ENCODE data around the gene THRA.

Gene THRA

DNA sequence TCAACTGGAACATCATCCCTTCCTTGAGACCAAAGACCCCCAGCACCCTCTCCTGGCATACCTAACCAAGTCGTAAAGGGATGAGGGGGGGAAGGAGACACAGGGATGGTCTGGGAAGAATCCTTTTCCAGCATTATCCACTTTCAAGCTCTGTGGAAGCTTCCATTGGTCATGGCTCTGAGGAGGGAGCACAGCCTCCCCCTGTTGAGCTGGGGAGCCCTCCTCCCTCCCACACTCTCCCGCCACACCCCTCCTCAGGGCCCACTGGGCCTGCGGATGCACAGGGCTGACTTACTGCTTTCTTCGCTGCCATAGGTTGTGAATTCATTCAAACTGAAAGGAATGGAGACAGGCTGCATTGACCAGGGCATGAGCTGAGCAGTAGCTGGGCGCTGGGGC is 35.2 kb upstream of the THRA start:
- in situ Hi-C loops (cut with HindIII; ENCODE audit: low sequenced_read_pairs) = no loop called here
- TF ChIP-seq, protein P1, sequence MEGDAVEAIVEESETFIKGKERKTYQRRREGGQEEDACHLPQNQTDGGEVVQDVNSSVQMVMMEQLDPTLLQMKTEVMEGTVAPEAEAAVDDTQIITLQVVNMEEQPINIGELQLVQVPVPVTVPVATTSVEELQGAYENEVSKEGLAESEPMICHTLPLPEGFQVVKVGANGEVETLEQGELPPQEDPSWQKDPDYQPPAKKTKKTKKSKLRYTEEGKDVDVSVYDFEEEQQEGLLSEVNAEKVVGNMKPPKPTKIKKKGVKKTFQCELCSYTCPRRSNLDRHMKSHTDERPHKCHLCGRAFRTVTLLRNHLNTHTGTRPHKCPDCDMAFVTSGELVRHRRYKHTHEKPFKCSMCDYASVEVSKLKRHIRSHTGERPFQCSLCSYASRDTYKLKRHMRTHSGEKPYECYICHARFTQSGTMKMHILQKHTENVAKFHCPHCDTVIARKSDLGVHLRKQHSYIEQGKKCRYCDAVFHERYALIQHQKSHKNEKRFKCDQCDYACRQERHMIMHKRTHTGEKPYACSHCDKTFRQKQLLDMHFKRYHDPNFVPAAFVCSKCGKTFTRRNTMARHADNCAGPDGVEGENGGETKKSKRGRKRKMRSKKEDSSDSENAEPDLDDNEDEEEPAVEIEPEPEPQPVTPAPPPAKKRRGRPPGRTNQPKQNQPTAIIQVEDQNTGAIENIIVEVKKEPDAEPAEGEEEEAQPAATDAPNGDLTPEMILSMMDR (IDR thresholded peaks at IDR 0.05; ENCODE audit: low read depth, low read length) = no peak
- no peak for DNase-seq (ENCODE audit: low read depth, low spot score)
- H3K4me3 ChIP-seq (ENCODE audit: low read depth, low read length) = no peak overlapping the region

DNA sequence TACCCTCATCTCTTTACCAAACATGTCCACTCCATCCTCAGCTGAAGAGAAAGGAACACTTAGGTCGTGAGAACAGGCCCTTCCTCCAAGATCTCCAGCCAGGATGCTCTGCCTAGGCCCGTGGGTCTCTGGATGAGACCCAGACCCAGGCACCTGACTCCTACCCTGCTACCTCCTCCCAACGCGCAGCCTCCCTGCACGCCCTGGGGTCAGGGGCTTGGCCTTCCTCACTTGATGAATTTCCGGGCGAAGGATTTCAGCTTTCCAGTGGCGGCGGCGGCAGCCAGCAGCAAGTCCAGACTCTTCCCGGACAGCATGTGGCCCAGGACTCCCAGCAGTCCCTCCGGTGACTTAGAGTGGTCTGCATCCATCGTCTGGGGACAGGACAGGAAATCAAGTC is 34.2 kb upstream of the THRA start:
- in situ Hi-C loops (cut with HindIII; ENCODE audit: low sequenced_read_pairs) = no loop called here
- no peak overlapping the region for H3K4me3 ChIP-seq (ENCODE audit: low read depth, low read length)
- TF ChIP-seq, protein P1 (IDR thresholded peaks at IDR 0.05; ENCODE audit: low read depth, low read length) = no peak
- no peak for DNase-seq (ENCODE audit: low read depth, low spot score)

DNA sequence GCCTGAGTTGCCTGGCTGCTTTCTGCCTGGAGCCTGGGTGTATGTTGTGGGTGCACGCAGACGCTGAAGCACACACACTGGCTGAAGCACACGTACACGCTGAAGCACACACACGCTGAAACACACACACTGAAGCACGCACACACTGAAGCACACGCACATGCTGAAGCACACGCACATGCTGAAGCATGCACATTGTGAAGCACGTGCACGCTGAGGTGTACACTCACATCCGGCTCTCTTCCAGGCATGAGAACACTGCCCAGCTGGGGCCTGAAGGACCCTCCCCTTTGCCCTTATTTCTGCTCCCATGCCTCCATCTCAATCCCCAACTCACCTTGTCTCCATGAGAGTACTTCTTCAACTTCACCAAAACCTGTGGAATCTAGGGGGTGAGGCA is 31.1 kb upstream of the THRA start:
- TF ChIP-seq, protein P1 (IDR thresholded peaks at IDR 0.05; ENCODE audit: low read depth, low read length) = no peak
- no peak for DNase-seq (ENCODE audit: low read depth, low spot score)
- H3K4me3 ChIP-seq (ENCODE audit: low read depth, low read length) = no peak overlapping the region
- in situ Hi-C loops (cut with HindIII; ENCODE audit: low sequenced_read_pairs) = no loop called here

- H3K4me3 ChIP-seq (ENCODE audit: low read depth, low read length) = no peak overlapping the region
- no peak for DNase-seq (ENCODE audit: low read depth, low spot score)
- in situ Hi-C loops (cut with HindIII; ENCODE audit: low sequenced_read_pairs) = no loop called here
- TF ChIP-seq, protein P1 (IDR thresholded peaks at IDR 0.05; ENCODE audit: low read depth, low read length) = no peak
Observed at GRCh38 chr17:40032322-40033320, 30.1 kb upstream of the THRA start.

- no peak overlapping the region for H3K4me3 ChIP-seq (ENCODE audit: low read depth, low read length)
- DNase-seq (ENCODE audit: low read depth, low spot score) = no peak
- in situ Hi-C loops (cut with HindIII; ENCODE audit: low sequenced_read_pairs) = no loop called here
- TF ChIP-seq, protein P1 (IDR thresholded peaks at IDR 0.05; ENCODE audit: low read depth, low read length) = no peak
Observed at GRCh38 chr17:40033339-40033738, 29.4 kb upstream of the THRA start.

- in situ Hi-C loops (cut with HindIII; ENCODE audit: low sequenced_read_pairs) = no loop called here
- TF ChIP-seq, protein P1 (IDR thresholded peaks at IDR 0.05; ENCODE audit: low read depth, low read length) = no peak
- DNase-seq (ENCODE audit: low read depth, low spot score) = no peak
- no peak overlapping the region for H3K4me3 ChIP-seq (ENCODE audit: low read depth, low read length)
Observed at GRCh38 chr17:40034426-40035161, 28.2 kb upstream of the THRA start.
